Epidermal melanocyte (primary cell): ENCODE results near the gene SCO2.
"Not testable (repeated sequence)": the region's sequence is repeated elsewhere in the genome, so short reads cannot be mapped to it uniquely, and the experiment has no call there.

ENCODE experiments used
- DNase-seq: peaks from one replicate; pipeline ENCODE4 v3.0.0; 2011; ENCODE audit warnings: low spot score; ENCODE audit not compliant: insufficient read length

SCO2 gene

DNA sequence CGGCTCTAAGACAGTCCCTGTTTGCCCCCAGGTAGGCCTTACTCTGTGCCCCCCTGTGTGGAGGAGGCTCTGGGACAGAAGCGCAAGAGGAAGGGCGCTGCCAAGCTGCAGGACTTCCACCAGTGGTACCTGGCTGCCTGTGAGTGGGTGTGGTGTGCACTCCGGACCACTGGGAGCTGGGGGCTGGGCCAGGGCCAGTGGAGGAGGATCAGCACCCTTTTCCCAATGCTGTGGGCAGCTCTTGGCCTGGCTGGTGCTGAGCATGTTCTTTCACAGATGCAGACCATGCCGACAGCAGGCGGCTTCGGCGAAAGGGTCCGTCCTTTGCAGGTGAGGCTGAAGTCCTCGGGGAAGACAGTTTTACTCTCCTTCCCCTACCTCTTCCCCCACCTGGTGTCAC, 3.7 kb downstream of the SCO2 start:
- DNase-seq, result no peak

DNA sequence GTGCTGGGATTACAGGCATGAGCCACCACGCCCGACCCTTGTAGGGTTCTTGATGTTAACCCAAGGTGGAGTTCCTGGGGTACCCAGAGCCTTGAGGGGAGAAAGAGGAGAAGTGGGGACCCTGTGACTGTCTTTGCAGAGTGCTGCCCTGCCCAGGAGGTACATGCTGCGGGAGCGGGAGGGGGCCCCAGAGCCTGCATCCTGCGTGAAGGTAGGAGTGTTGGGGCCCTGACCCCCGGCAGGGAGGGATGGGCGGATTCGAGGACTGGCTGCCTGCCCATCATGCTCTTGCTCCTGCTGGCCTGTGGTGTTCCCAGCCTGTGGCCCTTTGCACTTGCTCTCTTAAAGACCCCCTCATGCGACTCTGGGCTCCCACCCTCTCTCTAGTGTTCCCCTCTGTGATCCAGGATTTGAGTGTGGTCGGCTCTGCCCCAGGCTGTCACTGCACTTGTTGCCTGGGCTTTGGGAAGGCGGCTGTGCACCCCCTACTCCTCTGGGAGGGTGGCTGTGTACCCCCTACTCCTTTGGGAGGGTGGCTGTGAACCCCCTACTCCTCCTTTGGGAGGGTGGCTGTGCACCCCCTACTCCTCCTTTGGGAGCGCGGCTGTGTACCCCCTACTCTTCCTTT, 4.5 kb downstream of the SCO2 start:
- DNase-seq, result peak; percentile 5

DNA sequence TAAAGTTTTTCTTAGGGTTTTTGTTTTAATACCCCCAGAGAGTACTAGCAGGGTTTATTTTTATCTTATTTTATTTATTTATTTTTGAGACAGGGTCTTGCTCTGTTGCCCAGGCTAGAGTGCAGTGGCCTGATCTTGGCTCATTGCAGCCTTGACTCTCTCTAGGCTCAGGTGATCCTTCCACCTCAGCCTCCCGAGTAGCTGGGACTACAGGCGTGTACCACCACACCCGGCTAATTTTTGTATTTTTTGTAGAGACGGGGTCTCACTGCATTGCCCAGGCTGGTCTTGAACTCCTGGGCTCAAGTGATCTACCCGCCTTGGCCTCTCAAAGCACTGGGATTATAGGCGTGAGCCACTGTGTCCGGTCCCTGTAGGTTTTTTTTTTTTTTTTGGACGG, 5.2 kb downstream of the SCO2 start:
- DNase-seq, result not testable (repeated sequence)

DNA sequence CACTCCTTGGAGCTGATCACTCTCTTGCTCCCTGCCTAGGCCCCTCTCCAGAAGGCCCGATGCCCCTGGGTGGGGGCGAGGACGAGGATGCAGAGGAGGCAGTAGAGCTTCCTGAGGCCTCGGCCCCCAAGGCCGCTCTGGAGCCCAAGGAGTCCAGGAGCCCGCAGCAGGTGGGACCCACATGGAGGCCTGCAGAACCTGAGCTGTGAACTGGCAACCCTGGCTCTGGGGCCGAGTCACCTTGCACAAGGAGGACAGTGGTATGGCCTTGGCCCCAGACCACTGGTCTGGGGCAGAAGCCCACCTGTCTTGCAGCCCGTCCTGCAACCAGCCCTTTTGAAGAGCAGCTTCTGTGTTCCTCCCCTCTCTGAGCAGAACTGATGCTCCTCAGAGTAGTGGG, 6.2 kb downstream of the SCO2 start:
- DNase-seq, result no peak

DNA sequence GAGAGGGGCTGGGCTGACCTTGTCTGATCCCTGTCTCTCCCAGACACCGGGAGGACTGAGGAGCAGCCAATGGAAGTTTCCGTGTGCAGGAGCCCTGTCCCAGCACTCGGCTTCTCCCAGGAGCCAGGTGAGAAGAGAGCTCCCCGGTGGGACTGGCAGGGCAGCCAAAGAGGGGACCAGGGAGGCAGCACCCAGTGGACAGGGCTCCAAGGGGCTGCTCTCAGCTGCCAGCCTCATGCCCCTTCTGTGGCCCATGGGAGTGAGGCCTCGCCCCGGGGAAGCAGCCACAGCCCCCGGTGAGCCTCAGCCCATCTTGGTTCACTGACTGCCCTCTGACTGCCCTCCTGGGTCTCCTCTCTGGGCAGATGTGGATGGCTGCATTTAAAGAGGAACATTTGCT, 6.8 kb downstream of the SCO2 start:
- DNase-seq, result no peak

DNA sequence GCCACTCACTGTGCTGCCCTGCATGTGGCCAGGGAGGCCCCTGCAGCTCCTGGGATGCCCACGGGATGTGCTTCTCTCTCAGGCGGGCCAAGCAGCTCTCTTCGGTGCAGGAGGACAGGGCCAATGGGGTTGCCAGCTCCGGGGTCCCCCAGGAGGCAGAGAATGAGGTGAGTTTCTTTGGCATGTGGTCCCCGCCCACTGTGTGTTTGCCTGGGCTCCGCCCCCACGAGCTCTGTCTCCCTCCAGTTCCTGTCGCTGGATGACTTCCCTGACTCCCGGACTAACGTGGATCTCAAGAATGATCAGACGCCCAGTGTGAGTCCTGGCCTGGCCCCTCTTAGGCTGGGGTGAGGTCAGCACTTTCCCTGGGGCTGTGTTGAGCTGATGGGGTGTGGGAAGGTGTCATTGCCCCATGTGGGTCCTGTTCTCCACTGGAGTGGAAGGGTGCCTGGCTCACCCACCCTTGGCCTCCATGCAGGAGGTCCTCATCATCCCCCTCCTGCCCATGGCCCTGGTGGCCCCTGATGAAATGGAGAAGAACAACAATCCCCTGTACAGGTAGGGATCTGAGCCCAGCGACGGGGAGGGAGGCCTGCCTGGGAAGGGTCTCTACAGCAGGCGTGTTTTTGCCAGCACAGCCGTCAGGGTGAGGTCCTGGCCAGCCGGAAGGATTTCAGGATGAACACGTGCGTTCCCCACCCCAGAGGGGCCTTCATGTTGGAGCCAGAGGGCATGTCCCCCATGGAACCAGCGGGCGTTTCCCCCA, 7.7 kb downstream of the SCO2 start:
- DNase-seq, result no peak

DNA sequence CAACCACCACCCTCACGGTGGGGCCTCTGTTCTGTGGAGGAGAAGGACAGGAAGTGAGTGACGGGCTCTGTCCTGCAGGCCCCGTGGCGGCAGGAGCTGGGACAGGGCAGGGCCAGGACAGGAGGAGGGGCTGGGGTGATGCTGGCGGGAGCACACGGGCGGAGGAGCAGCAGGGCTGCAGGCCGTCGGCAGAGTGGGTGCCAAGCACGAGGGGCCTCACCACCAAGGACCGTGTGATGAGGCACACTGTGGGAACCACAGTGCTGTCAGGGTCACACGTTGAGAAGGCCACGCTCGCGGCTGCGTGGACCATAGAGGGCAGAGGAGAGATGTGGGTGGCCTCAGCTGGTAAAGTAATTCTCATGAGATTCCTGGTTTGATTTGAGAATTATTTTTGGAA, 8.5 kb downstream of the SCO2 start:
- peak; percentile 5 for DNase-seq

DNA sequence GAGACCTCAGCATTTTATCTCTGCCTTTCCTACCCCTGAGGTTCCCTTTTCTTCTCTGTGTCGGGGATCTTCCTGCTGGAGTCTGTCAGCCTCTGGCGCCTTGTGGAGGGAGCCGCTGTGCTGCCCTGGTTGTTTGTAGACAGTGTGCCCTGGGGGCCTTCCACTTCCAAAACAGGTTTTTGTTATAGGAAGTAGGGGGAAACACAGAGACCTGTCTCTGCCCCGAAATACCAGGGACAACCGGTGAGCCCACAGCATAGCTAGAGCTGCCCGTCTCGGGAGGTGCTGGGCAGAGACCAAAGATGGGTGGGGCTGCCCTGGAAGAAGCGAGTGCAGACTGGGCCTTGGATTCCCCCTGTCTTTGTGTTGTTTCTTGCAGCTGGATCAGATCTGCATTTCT, 9.3 kb downstream of the SCO2 start:
- peak; percentile 4 for DNase-seq

DNA sequence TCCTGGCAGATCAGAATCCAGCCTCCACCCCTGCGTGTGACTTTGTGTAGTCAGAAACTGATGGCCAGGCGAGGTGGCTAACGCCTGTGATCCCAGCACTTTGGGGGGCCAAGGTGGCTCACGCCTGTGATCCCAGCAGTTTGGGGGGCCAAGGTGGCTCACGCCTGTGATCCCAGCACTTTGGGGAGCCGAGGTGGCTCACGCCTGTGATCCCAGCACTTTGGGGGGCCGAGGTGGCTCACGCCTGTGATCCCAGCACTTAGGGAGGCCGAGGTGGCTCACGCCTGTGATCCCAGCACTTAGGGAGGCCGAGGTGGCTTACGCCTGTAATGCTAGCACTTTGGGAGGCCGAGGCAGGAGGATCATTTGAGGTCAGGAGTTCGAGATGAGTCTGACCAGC, 12.2 kb downstream of the SCO2 start:
- DNase-seq, result no peak

DNA sequence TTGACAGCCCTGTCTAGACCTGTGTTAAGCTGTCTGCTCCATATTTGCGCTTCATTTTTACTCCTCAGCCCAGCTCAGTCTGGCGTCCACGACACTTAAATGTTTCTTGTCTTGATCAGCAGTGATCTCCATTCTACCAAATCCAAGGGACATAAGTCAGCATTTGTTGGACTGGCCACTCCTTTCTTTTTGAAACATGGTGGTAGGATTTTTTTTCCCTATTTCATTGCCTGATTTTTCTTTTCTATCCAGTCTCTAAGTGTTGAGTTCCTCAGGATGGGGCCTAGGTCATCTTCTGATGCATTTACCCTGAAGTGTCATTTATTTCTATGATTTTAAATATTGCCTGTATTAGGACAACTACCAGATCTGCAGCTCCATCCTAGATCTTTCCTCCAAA, 16.5 kb downstream of the SCO2 start:
- DNase-seq, result no peak

DNA sequence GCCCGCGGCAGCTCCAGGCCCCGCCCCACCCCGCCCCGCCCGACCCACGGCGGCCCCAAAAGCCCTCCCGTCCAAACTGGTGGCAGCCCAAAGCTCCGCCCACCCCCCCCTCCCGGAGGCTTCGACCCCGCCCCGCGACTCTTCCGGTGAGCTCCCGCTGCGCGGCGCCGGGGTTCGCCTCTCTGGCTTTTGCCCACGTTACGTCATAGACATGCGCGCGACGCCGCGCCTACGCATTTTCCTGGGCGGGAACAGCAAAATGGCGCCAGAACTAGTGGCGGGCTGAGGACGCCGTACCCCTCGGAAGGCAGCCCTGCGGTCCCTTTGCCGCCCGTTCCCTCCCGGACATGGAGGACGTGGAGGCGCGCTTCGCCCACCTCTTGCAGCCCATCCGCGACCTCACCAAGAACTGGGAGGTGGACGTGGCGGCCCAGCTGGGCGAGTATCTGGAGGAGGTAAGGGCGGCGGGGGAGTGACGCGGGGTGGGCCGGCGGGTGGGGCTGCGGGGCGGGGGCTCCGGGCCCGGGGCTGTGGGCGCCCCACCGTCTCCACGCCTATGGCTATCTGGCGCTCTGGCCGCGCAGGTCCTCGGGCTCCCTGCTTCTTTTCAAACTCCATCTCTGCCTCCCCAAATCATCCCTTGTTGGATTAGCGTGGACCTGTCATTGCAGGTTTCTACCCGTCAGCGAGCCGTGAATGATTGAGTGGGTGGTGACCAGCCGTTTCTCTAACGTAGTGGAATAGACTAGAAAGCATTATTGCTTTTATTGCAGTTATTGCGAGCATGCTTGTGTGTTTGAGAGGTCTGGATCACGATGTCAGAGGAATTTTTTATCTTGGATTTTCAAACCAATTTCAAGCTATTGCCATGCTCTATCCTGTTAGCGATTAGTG, 17.2 kb downstream of the SCO2 start, which contains the start of gene NCAPH2:
NCAPH2 (plus strand) TSS at position 234 of the 894 bp plus-strand sequence; CDS start at position 348, 114 bp downstream.
- peak; percentile 100 for DNase-seq

DNA sequence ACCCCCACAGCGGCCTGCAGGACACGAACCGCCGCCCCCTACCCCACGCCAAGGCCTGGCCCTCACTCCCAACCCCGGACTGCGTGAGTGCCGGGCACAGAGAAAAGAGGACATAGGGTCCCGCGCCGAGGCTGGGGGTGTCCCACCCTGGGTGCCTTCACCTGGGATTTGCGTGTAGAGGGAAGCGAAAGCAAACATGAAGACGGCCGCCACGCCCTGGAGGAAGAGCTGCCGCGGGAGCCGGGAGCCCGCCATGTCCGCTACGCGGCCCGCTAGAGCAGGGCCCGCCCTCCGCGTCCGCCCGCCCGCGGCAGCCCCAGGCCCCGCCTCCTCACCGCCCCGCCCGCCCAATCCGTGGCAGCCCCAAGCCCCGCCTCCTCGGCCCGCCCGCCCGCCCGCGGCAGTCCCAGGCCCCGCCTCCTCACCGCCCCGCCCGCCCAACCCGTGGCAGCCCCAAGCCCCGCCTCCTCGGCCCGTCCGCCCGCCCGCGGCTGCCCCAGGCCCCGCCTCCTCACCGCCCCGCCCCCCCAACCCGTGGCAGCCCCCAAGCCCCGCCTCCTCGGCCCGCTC, 17.9 kb downstream of the SCO2 start, which contains the start of gene LMF2:
LMF2 (minus strand) TSS at position 282 of the 570 bp plus-strand sequence; CDS start at position 255, 27 bp downstream.
- peak; percentile 94 for DNase-seq

DNA sequence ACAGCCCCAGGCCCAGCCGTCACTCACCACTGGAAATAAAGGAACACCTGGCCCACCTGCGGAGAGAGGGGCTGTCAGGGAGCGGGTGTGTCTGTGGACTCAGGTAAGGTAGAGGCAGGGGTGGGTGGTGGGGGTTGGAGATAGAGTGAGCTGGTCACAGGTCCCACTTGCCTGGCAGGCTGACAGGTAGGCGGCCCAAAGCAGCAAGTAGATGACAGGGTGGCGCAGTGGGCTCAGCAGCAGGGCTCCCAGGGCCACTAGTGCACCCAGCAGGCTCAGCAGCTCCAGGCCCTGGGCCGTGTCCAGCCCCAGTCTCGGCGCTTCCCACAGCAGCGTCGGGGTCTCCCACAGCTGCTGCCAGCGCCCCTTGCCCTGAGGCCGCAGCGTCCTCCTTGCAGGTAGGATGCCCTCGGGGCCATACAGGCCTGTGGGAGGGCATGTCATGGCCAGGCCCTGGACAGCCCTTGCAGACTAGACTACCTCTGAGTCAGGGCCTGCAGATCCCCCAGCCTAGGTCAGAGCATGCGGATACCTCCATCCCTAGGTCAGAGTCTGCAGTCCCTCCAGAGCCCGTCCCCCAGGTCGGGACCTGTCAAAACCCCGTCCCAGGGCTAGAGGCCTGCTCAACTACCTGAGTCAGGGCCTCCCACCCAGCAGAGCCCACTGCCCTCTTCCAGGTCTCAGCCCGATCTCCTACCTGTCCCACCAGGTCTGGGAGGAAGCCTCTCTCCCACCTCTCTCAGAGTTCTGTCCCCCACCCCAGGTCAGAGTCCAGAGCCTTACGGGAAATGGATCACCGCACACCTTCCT, 18.6 kb downstream of the SCO2 start:
- no peak for DNase-seq

DNA sequence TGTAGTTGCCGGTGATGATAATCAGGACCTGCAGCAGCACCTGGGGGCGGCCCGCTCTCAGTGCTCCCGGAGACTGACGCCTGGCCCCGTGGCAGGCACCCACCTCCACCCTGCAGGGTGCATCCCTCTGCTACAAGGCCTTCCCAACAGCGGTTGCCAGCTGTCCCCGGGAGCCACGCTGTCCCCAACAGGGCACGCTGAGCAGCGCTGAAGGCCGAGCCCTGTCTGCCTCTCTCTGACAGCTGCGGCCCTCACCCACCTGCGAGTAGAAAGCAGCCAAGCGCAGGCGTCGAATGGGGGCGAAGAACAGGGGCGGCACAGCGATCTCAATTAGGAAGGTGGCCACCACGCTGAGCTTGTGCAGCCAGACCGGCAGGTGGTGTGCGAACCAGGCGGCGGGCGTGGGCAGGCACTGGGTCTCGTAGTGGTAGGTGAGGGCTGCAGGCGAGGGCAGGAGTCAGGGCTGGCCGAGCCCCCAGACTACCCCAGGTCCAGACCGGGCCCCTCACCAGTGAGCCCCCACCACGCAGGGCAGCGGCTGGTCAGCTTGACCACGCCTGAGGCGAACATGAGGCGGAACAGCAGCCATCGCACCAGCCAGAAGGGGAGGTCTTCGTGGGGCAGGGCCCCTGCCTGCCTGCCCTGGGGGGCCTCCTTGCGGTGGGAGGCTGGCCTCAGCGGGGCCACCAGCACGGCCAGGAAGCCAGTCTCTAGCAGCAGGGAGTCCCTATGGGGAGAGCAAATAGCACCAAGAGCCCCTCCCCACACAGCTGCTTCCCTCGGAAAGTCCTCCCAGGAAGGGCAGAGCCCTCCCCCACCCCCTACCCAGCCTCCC, 19.4 kb downstream of the SCO2 start:
- DNase-seq, result no peak

DNA sequence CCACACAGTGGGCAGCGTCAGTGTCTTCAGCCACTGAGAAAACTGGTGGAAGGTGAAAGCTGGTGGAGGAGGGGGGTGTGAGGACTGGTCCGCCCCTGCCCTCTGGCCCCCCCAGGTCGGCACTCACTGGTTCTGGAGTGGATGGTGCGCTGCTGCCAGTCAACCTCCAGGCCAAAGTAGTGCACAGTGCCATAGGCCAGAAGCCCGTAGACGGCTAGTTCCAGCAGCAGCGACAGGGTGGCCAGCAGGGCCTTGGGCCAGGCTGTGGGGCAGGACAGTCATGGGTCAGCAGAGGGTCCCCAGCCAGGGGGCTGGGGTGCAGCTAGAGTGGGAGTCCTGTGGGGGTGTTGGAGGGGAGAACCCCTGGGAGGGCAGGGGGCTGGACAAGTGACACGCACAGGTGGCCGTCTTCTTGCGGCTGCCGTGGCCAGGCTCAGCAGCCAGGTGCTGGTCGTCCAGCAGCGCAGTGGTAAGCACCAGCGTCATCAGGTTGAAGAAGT, 20.1 kb downstream of the SCO2 start:
- DNase-seq, result no peak

DNA sequence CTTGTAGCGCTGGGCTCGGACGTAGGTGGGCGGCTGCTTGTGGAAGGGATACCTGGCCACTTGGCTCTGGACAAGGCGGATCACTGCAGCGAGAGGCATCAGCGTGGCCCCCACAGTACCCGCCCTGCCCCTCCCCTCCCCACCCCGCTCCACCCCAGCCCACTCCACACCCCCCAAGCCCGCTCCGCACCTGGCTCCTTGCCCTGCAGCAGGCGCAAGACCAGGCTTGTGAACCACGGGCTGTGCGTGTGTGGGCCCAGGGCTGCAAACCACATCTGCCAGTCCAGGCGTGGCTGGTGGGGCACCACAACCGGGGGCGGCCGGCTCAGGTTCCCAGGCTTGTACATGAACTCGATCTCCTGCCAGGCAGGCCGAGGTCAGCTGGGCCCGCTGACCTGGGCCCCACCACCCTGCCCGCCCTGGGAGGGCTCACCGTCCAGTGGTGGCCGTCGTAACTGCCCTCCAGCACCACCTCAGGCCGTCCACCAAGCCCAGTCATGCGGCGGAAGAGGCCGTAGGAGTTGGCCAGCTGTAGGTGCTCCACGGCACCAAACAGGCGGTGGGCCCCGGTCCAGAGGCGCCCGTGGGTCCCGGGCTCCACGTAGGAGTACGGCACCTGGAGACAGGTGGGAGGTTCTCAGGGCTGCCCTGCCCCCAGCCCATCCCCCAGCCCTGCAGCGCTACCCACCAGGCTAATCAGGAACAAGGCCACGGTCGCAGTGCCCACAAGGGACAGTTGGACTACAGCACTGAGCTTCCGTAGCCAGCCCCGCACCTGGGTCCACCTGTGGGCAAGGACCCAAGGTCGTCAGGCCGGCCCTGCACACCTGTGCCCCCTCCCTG, 20.8 kb downstream of the SCO2 start:
- DNase-seq, result no peak

DNA sequence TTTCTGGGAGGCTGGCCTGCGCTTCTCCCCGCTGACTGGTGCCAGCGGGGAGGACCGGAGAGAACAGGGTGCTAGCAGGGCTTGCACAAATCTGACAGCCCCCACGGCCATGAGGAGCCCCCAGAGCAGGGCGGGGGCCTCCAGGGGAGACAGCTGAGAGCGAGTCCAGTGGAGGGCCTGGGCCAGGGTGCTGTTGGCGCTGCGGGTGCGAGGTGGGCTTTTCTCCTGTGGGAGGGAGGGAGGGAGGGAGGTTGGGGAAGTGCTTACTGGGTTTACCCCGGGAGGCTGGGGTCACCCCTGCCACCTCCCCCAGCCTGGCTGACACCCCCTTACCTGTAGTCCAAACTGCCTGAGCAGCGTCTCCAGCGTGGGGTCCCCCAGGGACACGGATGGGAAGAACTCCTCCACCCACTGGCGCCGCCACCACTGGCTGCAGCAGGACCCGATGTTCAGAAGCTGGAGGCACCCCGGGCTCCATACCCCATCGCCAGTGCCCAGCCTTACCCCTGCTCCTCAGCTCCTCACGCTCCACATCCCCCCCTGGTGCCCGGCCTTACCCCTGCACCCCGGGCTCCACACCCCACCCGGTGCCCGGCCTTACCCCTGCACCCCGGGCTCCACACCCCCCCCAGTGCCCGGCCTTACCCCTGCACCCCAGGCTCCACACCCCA, 21.8 kb downstream of the SCO2 start:
- DNase-seq, result no peak
